ENCODE results near the gene NPHS1.

The NPHS1 gene

GRCh38 chr19:35807633-35808032, 44.7 kb downstream of the NPHS1 start:
- in situ Hi-C loops (cut with HindIII; ENCODE audit: low pct_ligation_motif_present, low sequenced_read_pairs) = no loop called here
- TF ChIP-seq, protein P1, sequence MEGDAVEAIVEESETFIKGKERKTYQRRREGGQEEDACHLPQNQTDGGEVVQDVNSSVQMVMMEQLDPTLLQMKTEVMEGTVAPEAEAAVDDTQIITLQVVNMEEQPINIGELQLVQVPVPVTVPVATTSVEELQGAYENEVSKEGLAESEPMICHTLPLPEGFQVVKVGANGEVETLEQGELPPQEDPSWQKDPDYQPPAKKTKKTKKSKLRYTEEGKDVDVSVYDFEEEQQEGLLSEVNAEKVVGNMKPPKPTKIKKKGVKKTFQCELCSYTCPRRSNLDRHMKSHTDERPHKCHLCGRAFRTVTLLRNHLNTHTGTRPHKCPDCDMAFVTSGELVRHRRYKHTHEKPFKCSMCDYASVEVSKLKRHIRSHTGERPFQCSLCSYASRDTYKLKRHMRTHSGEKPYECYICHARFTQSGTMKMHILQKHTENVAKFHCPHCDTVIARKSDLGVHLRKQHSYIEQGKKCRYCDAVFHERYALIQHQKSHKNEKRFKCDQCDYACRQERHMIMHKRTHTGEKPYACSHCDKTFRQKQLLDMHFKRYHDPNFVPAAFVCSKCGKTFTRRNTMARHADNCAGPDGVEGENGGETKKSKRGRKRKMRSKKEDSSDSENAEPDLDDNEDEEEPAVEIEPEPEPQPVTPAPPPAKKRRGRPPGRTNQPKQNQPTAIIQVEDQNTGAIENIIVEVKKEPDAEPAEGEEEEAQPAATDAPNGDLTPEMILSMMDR (IDR thresholded peaks at IDR 0.05; ENCODE audit: low read depth, low read length, missing control alignments) = no peak
- H3K27ac ChIP-seq = no peak overlapping the region

DNA sequence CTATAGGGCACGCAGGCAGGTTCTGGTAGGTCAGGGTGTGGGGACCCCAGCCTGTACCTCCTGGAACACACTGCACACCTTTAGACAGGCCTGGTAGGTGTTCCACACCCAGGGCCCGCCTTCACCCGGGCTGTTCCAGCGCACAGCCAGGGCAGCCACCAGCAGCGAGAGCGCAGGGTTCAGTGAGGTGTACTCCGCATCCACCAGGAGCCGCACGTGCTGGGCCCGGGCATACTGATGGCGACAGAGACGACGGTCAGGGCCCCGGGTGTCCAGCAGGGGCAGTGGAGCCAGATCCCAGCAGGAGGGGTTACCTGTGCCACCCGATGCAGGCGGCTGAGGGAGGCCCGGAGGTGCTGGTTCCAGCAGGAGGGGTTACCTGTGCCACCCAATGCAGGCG, 45.7 kb downstream of the NPHS1 start:
- no peak for DNase-seq
- Histone ChIP-seq H3K27me3 (replicated peaks) (no peaks in the 10 kb centered on the region), H3K4me3 (ENCODE audit: low read depth, low read length) (no peak overlapping the region), H3K27ac (no peak overlapping the region), H3K36me3 (replicated peaks) (no peaks in the 10 kb centered on the region)
- TF ChIP-seq, protein P1 (IDR thresholded peaks at IDR 0.05; ENCODE audit: low read depth, low read length, missing control alignments) = no peak
- in situ Hi-C loops (cut with HindIII; ENCODE audit: low pct_ligation_motif_present, low sequenced_read_pairs) = no loop called here

More at GRCh38 chr19:35807633-35808032, 44.7 kb downstream of the NPHS1 start:
- no peak for DNase-seq
- no peaks in the 10 kb centered on the region for H3K36me3 ChIP-seq (replicated peaks)
- no peak overlapping the region for H3K4me3 ChIP-seq (ENCODE audit: low read depth, low read length)
- H3K27me3 ChIP-seq (replicated peaks) = no peaks in the 10 kb centered on the region

GRCh38 chr19:35805526-35806102, 46.7 kb downstream of the NPHS1 start:
- no peak for DNase-seq
- in situ Hi-C loops (cut with HindIII; ENCODE audit: low pct_ligation_motif_present, low sequenced_read_pairs) = no loop called here
- no peak overlapping the region for H3K27ac ChIP-seq
- H3K27me3 ChIP-seq (replicated peaks) = no peaks in the 10 kb centered on the region
- no peak overlapping the region for H3K4me3 ChIP-seq (ENCODE audit: low read depth, low read length)
- TF ChIP-seq, protein P1 (IDR thresholded peaks at IDR 0.05; ENCODE audit: low read depth, low read length, missing control alignments) = no peak
- no peaks in the 10 kb centered on the region for H3K36me3 ChIP-seq (replicated peaks)

DNA sequence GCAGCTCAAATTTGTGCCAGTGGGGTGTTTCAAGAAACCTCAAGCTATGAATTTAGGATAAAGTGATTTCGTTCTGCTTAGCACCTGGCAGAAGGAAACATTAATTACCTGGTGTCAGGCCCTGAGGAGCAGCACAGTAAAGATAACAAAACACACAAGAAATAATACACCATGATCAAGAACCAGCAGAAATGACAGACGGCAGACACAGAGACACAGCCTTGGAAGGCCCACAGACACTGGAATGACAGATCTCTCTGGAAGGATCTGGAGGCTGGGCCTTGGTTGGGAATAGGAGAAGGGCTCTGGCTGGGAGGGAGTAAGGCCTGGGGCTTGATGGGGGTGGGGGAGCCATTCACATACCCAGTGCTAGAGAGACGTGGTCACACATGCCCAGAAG, 50.5 kb downstream of the NPHS1 start:
- Histone ChIP-seq H3K36me3 (replicated peaks) (no peaks in the 10 kb centered on the region), H3K27me3 (replicated peaks) (peaks cover 10% of the 10 kb centered on the region), H3K27ac (no peak overlapping the region), H3K4me3 (ENCODE audit: low read depth, low read length) (no peak overlapping the region)
- in situ Hi-C loops (cut with HindIII; ENCODE audit: low pct_ligation_motif_present, low sequenced_read_pairs) = no loop called here
- TF ChIP-seq, protein P1 (IDR thresholded peaks at IDR 0.05; ENCODE audit: low read depth, low read length, missing control alignments) = no peak
- no peak for DNase-seq

DNA sequence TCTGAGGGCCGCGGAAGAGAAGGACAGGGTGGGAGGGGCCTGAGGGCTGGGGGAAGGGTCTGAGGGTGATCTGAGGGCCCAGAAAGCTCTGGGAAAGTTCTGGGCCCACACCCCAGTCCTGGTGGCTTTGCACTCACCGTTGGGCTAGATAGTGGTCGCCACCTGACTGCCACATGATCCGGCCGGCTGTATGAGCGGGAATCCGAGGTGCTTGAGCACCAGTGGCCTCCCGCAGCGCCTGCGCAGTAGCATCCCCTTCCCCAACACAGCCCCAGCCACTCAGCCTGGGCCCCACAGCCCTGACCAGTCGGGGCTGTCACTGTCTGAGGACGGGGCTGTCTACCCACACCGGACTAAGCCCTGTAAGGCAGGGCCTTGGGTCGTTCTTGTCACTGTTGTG, 54.6 kb downstream of the NPHS1 start:
- Histone ChIP-seq H3K27ac (no peak overlapping the region), H3K36me3 (replicated peaks) (no peaks in the 10 kb centered on the region), H3K27me3 (replicated peaks) (peaks cover 14% of the 10 kb centered on the region), H3K4me3 (ENCODE audit: low read depth, low read length) (no peak overlapping the region)
- no peak for DNase-seq
- TF ChIP-seq, protein P1 (IDR thresholded peaks at IDR 0.05; ENCODE audit: low read depth, low read length, missing control alignments) = no peak
- in situ Hi-C loops (cut with HindIII; ENCODE audit: low pct_ligation_motif_present, low sequenced_read_pairs) = no loop called here
